Measurements from ENCODE around the gene SLC37A1. TPM values are rescaled to one million over a fixed set of nuclear protein-coding genes. Genes with fewer than 3 reads are reported as not detected.

Gene SLC37A1
- total RNA-seq, 3 donors from 2014 or later (not counting 1 experiment from before 2014, with no cell fraction given): 24.8 to 25.8 (median 25.3) TPM

- peaks cover 14% of the 10 kb centered on the region for H3K4me1 ChIP-seq (ENCODE audit: control insufficient read depth, insufficient read depth, low read length)
- H3K36me3 ChIP-seq (ENCODE audit: control insufficient read depth, insufficient read depth, low read length): peaks cover 37% of the 10 kb centered on the region
- Mint-ChIP-seq H3K27me3 (ENCODE audit: low read depth in 2 of 2) (no peaks in the 10 kb centered on the region), H3K36me3 (peaks cover 21% of the 10 kb centered on the region), H3K4me3 (no peak overlapping the region), H3K9me3 (no peaks in the 10 kb centered on the region), H3K27ac (no peak overlapping the region), H3K4me1 (peaks cover 7 to 11% of the 10 kb centered on the region in 2 donors)
- no peak for ATAC-seq
- intact Hi-C loops (cut with micrococcal nuclease): no loop called here
- no peak overlapping the region for H3K27ac ChIP-seq (ENCODE audit: low read length)
- 94% methylated on average over 27 of the region's 27 CpGs for WGBS (ENCODE audit: insufficient coverage)
- no peak overlapping the region for H3K4me3 ChIP-seq (ENCODE audit: low read length)
- H3K9me3 ChIP-seq (ENCODE audit: control insufficient read depth, insufficient read depth, low read length): no peaks in the 10 kb centered on the region
- no peak for DNase-seq
- H3K27me3 ChIP-seq (ENCODE audit: control insufficient read depth, insufficient read depth, low read length): no peaks in the 10 kb centered on the region
- TF ChIP-seq, protein P1, sequence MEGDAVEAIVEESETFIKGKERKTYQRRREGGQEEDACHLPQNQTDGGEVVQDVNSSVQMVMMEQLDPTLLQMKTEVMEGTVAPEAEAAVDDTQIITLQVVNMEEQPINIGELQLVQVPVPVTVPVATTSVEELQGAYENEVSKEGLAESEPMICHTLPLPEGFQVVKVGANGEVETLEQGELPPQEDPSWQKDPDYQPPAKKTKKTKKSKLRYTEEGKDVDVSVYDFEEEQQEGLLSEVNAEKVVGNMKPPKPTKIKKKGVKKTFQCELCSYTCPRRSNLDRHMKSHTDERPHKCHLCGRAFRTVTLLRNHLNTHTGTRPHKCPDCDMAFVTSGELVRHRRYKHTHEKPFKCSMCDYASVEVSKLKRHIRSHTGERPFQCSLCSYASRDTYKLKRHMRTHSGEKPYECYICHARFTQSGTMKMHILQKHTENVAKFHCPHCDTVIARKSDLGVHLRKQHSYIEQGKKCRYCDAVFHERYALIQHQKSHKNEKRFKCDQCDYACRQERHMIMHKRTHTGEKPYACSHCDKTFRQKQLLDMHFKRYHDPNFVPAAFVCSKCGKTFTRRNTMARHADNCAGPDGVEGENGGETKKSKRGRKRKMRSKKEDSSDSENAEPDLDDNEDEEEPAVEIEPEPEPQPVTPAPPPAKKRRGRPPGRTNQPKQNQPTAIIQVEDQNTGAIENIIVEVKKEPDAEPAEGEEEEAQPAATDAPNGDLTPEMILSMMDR (IDR thresholded peaks at IDR 0.05): no peak
These were observed 33.6 kb downstream of the SLC37A1 start for GRCh38 chr21:42547001-42547905.

DNA sequence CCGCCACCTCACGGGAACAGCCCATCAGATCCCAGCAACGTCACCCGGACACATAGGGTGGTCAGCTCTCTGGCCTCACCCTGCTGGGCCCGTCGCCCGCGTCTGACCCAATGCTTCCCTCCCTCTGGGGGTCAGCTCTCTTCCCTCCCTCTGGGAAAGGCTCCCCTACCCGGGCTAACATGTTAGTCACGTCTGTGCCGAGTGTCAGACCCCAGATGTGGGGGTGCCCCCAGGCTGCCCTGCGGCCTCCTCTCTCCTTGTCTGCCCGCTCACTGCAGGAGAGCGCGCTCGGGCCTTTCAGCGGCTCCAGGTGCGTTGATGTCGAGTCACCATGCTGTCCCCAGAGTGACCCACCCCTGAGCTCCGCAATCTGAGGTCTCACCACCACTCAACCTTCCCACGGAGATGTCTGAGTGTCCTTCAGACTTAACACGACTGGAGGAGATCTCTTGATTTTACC, 34.3 kb downstream of the SLC37A1 start:
- WGBS (ENCODE audit: insufficient coverage): 92% methylated on average over 22 of the region's 22 CpGs
- intact Hi-C loops (cut with micrococcal nuclease): no loop called here
- Mint-ChIP-seq H3K27me3 (ENCODE audit: low read depth in 2 of 2) (no peaks in the 10 kb centered on the region), H3K9me3 (no peaks in the 10 kb centered on the region), H3K4me1 (peaks cover 7 to 11% of the 10 kb centered on the region in 2 donors), H3K36me3 (peaks cover 21% of the 10 kb centered on the region), H3K4me3 (no peak overlapping the region), H3K27ac (no peak overlapping the region)
- peaks cover 36% of the 10 kb centered on the region for H3K36me3 ChIP-seq (ENCODE audit: control insufficient read depth, insufficient read depth, low read length)
- DNase-seq (no peak), ATAC-seq (no peak)
- H3K27me3 ChIP-seq (ENCODE audit: control insufficient read depth, insufficient read depth, low read length): no peaks in the 10 kb centered on the region
- H3K9me3 ChIP-seq (ENCODE audit: control insufficient read depth, insufficient read depth, low read length): no peaks in the 10 kb centered on the region
- TF ChIP-seq, protein P1 (IDR thresholded peaks at IDR 0.05): no peak
- H3K27ac ChIP-seq (ENCODE audit: low read length): no peak overlapping the region
- peaks cover 14% of the 10 kb centered on the region for H3K4me1 ChIP-seq (ENCODE audit: control insufficient read depth, insufficient read depth, low read length)
- H3K4me3 ChIP-seq (ENCODE audit: low read length): no peak overlapping the region

- H3K27me3 ChIP-seq (ENCODE audit: control insufficient read depth, insufficient read depth, low read length): no peaks in the 10 kb centered on the region
- H3K4me1 ChIP-seq (ENCODE audit: control insufficient read depth, insufficient read depth, low read length): peaks cover 14% of the 10 kb centered on the region
- Mint-ChIP-seq H3K4me3 (no peak overlapping the region), H3K36me3 (peaks cover 12% of the 10 kb centered on the region), H3K4me1 (peaks cover 7 to 11% of the 10 kb centered on the region in 2 donors), H3K9me3 (no peaks in the 10 kb centered on the region), H3K27ac (no peak overlapping the region), H3K27me3 (ENCODE audit: low read depth in 2 of 2) (no peaks in the 10 kb centered on the region)
- no peak overlapping the region for H3K27ac ChIP-seq (ENCODE audit: low read length)
- DNase-seq (no peak), ATAC-seq (no peak)
- intact Hi-C loops (cut with micrococcal nuclease): no loop called here
- H3K9me3 ChIP-seq (ENCODE audit: control insufficient read depth, insufficient read depth, low read length): no peaks in the 10 kb centered on the region
- TF ChIP-seq, protein P1 (IDR thresholded peaks at IDR 0.05): no peak
- H3K36me3 ChIP-seq (ENCODE audit: control insufficient read depth, insufficient read depth, low read length): peaks cover 30% of the 10 kb centered on the region
- WGBS (ENCODE audit: insufficient coverage): 78% methylated on average over 21 of the region's 21 CpGs
- H3K4me3 ChIP-seq (ENCODE audit: low read length): no peak overlapping the region
These were observed 35.2 kb downstream of the SLC37A1 start for GRCh38 chr21:42548687-42549406.
